UCSD-AML1 (cell line): ENCODE results near the gene ALDH1B1.

Source experiments
- DNase-seq: peaks from one replicate; lab custom pipeline; 2025; ENCODE audit not compliant: unreplicated experiment; lab: John Stamatoyannopoulos, UW

ALDH1B1 gene

DNA sequence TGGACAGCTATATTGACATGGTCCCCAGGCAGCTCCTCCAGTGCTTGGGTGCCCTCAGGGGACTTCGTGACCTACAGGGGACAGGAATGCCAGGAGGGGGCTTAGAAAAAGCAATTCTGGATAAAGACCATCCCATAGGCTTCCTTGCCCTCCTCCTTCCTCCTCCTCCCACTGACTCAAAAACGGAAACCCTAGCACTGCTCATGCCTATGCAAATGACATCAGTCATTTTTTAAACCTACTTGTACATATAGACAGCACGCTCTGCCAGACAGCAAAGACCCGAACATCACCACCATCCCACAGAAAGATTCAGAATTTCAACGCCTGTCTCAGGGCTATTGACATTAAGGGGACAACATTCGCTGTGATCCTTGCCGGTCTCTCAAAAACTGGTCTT is 20.8 kb downstream of the ALDH1B1 start:
- DNase-seq: no peak

DNA sequence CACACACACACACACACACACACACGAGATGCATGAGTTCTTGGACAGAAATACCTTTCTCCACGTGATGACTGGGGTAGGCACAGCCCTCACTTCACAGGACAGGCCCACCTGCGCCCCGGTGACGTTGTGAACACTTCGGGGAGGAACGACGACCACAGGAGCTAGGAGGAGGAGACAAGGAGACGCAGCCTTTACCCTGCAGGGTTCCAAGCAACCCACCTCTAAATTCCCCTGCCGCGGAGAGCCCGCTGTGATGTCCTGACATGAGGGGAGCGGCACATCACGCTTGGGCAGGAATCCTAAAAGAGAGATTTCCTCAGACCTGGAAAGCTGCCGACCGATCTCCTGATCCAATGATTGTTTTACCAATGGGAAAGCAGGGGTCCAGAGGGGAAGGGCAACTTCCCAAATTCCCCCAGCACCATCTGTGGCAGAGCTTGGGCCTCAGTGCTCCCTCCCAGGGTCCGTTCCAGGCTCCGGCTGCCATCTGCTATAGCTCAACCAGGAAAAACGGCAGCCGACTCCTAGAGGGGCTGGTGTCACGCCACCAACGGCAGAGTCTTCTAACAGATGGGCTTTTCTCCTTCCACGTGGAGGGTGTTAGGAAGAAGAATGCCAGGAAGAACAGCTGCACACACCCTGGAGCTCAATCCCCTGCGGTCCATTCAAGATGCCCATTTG is 21.7 kb downstream of the ALDH1B1 start:
- DNase-seq: no peak

DNA sequence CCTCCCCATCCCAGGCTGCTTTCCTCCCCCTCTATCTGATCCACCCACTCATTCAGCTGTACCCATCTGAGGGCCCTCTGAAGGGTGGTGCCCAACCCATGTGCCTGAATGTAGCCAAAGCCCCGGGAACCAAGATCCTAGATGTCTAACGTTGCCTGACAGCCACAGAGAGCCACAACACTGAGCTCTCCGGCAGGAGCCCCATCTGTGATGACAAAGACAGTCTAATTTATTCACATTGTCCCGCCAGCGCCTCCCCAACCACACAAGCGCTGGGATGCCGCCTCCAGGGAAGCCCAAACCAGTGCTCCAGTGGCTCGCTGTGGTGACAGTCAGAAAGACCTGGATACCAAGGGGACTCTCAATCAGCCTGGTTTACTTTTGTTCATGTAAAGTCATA is 23.4 kb downstream of the ALDH1B1 start:
- no peak for DNase-seq

DNA sequence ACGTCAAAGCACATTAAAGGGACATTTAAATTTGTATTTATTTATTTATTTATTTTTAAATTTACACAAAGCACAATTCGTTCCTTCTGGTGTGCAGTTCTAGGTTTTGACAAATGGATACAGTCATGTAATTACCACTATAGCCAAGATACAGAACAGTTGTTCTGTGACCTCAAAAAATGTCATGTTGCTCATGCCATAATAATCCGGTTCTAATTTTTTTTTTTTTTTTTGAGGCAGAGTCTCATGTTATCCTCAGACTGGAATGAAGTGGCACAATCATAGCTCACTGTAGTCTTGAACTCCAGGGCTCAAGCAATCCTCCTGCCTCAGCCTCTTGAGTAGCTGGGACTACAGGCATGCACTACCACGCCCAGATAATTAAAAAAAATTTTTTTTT is 24.0 kb downstream of the ALDH1B1 start:
- no peak for DNase-seq

DNA sequence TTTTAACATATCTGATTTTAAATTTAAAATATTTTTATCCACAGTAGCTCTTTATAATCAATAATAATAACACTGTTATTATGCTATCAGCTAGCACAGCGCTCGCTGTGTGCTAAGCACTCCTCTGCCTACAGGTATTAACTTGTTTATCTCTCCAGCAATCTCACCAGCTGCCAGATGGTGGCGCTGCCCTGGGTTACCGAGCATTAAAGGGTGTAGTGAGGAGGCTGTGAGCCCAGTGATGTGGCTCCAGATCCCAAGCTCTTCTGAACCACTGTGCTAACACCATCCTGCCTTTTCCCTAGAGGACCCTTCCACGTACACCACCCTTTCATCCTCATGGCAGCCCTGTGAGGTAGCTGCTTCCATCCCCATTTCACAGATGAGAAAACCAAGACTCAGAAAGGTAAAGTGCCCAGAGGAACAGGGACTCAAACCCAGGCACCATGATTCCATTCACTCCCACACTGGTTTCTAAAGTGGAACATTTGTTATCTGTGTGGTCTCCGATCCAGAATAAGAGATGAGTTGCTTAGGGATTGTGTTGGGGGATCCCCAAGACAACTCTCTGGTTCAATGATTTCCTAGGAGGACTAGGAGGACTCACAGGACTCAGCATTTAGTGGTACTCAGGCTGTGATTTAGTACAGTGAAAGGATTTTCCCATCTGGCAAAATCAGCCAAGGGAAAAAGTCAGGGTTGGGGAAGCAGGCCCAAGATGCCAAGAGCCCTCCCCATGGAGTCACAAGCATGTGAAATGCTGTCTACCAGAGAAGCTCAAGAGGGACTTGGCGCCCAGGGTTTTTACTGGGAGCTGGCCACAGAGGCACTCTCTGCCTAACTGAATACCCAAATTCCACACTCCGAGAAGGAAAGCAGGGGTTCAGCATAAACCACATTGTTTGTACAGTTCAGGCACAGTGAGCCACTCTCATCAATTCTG is 24.8 kb downstream of the ALDH1B1 start:
- peak; percentile 60 for DNase-seq

DNA sequence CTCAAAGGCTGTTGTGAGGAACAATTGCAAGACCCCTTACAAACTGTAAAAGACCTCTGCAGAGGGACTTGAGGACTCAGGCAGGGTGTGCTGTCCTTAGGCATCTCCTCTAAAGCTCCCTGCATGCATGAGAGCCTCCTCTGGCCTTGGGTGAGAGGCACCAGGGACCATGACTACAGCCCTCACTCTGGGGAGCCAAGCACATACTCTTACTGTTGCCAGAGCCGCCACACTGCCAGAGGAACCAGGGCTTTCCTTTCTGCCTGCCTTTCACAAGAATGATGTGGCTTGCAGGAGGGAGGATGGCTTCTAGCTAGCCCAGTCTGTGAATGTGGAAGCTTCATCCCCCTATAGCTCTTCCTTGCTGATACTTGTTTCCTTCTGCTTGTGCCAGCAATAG is 25.9 kb downstream of the ALDH1B1 start:
- DNase-seq: no peak

GRCh38 chr9:38419181-38419580 is 26.7 kb downstream of the ALDH1B1 start:
- no peak for DNase-seq

GRCh38 chr9:38421498-38422211 is 29.2 kb downstream of the ALDH1B1 start:
- DNase-seq: no peak

DNA sequence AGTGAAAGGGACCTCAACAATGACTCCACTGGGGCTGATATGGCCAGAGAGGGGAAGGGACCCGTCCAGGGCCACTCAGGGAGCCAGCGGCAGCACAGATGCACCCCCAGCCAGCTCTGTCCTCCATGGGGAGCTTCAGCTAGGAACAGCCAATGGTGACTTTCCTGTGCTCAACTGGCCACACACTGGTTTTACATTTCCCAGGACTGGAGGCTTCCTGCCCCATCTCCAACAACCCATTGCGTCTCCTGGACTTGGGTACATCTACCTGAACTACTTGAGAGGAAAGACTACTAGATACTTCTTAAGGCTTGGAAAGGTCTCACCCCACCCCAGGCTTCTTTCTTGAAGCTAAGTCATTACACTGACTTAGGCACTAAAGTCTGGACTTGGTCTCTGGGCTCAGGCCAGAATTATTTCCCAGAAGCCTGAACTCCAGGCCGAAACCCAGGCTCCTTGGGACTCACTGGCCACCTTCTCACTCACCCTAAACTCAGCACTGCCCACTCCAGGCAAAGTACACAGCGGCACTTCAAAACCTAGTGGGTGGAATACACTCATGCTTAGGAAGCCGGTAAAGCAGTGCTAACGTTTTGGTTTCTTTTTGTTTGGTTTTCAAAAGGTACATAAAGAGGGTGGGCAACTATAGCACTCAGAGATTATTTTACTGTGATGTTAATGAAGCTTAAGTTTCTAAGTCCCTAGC is 30.2 kb downstream of the ALDH1B1 start:
- DNase-seq: no peak

DNA sequence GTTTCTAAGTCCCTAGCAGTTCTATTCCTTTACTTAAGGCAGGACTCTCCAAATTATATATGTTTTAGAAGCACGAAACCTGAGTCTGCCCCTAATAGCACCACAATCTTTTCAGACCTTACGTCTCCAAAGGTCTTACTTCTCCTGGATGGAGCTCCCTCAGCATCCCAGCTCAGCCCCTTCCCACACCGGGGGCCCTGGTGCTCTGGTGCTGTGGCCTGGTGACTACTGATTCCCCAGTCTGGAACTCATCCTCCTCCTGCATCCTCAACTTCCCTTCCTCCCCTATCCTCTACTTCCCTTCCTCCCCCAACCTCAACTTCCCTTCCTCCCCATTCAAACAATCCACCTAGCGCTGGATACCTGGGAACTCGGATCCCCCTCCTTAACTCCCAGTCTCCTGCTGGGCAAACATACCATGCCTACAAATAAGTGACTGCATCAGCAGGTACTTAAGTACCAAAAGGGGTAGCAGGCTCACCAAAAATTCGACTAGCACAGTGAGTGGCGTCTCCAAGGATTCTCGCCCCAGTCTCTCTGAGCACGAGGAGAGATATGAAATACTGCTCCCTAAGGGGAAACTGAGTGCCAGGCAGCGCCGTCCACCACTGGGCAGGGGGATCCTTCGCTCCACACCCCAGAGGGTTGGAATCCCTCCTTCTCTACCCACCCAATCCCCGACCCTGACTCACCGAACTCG is 30.9 kb downstream of the ALDH1B1 start:
- DNase-seq: no peak

GRCh38 chr9:38423973-38424843 is 31.7 kb downstream of the ALDH1B1 start, which contains the start of gene IGFBPL1:
Gene IGFBPL1, minus strand, starts transcription at chr9:38424454. Its CDS starts 30 bp downstream, at chr9:38424424.
- DNase-seq: no peak

GRCh38 chr9:38424918-38425317 is 32.4 kb downstream of the ALDH1B1 start:
- DNase-seq: no peak

GRCh38 chr9:38428062-38428461 is 35.6 kb downstream of the ALDH1B1 start:
- DNase-seq: no peak

GRCh38 chr9:38431116-38431515 is 38.6 kb downstream of the ALDH1B1 start:
- DNase-seq: peak; percentile 53

- no peak for DNase-seq
Measured at GRCh38 chr9:38432922-38433510, 40.5 kb downstream of the ALDH1B1 start.

GRCh38 chr9:38434365-38434764 is 41.9 kb downstream of the ALDH1B1 start:
- DNase-seq: no peak

- DNase-seq: no peak
Measured at GRCh38 chr9:38434853-38435252, 42.4 kb downstream of the ALDH1B1 start.

DNA sequence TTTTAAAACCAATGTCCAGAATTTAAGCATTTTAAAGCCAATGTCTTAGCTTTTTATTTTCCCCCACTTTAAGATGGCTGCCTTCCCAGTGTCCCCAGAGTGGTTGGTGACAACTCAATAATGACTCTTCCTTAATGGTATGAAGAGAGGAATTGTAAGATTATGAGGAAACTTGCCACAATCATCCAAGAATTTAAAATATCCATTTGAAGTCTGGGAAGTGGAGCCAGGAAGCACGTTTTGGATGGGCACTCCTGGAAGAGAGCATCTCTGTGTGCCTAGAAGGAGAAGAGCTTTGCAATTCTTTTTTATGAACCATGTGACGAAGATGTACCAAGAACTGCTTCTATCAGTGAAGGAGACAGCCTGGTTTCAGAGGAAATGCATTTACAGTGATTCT is 43.0 kb downstream of the ALDH1B1 start:
- DNase-seq: no peak

GRCh38 chr9:38436708-38437107 is 44.2 kb downstream of the ALDH1B1 start:
- DNase-seq: no peak
